GM12874 (cell line): Measurements from ENCODE around the gene AGPAT4.

ENCODE experiments used
- TF ChIP-seq, protein P1 (sequence below): IDR thresholded peaks from 2 replicates; pipeline ENCODE4 v1.5.1; 2011; ENCODE audit warnings: low read depth, mild to moderate bottlenecking, control low read depth, low read length, moderate library complexity; ENCODE audit not compliant: insufficient read depth

Gene AGPAT4

GRCh38 chr6:161200610-161201370 lies 73.1 kb downstream of the AGPAT4 start:
- TF ChIP-seq, protein P1, sequence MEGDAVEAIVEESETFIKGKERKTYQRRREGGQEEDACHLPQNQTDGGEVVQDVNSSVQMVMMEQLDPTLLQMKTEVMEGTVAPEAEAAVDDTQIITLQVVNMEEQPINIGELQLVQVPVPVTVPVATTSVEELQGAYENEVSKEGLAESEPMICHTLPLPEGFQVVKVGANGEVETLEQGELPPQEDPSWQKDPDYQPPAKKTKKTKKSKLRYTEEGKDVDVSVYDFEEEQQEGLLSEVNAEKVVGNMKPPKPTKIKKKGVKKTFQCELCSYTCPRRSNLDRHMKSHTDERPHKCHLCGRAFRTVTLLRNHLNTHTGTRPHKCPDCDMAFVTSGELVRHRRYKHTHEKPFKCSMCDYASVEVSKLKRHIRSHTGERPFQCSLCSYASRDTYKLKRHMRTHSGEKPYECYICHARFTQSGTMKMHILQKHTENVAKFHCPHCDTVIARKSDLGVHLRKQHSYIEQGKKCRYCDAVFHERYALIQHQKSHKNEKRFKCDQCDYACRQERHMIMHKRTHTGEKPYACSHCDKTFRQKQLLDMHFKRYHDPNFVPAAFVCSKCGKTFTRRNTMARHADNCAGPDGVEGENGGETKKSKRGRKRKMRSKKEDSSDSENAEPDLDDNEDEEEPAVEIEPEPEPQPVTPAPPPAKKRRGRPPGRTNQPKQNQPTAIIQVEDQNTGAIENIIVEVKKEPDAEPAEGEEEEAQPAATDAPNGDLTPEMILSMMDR = no peak

GRCh38 chr6:161199850-161200249 lies 74.0 kb downstream of the AGPAT4 start:
- TF ChIP-seq, protein P1 = no peak

- TF ChIP-seq, protein P1 = no peak
These were observed 74.9 kb downstream of the AGPAT4 start for GRCh38 chr6:161198783-161199460.

DNA sequence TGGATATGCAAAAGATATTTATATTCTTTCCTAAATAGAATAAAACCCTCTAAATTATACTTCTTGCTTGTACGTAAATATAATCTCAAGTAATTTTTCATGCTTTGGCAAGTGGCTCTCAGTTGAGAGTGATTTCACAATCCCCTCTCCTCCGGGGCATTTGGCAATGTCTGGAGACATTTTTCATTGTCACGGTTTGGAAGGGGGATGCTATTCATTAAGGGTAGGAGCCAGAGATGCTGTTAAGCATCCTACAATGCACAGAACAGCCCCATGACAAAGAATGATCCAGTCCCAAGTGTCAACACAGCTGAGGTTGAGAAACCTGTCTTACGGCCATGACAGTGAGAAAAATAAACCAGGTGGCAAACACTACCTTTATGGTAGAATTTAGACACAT lies 75.7 kb downstream of the AGPAT4 start:
- TF ChIP-seq, protein P1 = no peak

GRCh38 chr6:161195386-161195785 lies 78.5 kb downstream of the AGPAT4 start:
- TF ChIP-seq, protein P1 = no peak

DNA sequence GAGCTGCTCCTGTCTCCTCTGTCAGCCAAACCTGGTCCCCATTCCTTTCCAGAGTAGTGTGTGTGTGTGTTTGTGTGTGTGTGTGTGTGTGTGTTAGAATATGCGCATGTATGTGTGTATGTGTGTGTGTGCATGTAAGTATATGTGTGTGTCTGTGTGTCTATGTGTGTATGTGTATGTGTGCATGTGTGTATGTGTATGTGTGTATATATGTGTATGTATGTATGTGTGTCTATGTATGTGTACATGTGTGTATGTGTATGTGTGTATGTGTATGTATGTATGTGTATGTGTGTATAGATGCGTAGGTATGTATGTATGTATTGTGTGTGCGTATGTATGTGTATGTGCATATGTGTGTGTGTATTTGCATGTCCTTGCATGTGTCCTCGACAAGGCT lies 79.5 kb downstream of the AGPAT4 start:
- TF ChIP-seq, protein P1 = no peak

DNA sequence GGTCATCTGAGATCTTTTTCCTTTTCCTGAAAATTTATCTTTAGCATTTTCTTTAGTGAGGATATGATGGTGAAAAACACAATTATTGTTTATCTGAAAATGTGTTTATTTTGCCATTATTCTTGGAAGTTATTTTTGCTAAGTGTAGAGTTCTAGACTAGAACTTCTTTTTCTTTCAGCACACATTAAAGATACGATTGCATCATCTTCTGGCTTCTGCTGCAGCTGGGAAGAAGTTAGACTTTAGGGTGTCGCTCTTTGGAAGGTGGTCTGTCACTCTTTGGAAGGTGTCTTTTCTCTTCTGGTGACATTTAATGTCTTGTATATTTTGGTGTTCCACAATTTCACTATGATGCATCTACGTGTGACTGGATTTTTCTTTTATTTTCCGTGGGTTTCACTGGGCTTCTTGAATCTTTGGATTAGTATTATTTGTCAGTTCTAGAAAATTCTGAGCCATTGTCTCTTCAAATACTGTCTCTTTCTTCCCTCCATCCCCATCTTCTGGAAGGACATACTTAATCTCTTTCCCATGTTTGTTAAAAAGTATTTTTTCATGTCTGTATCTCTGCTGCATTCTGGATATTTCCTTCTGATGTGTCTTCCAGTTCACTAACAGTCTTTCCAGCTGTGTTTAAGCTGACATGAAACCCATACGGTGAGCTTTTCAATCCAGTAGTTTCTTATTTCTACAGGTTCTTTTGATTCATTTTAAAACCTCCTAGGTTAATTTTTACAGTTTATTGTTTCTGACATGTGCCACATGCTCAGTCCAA lies 81.0 kb downstream of the AGPAT4 start:
- TF ChIP-seq, protein P1 = no peak
